ENCODE measurements around the gene HPGDS. TPM values are rescaled to one million over a fixed set of nuclear protein-coding genes. Genes with fewer than 3 reads are reported as not detected.

Gene HPGDS
- total RNA-seq, 1 donor from 2014 or later: 3.2 TPM

- intact Hi-C loops (cut with micrococcal nuclease): no loop called here
Measured at GRCh38 chr4:94357624-94358023, 15.0 kb upstream of the HPGDS start.

DNA sequence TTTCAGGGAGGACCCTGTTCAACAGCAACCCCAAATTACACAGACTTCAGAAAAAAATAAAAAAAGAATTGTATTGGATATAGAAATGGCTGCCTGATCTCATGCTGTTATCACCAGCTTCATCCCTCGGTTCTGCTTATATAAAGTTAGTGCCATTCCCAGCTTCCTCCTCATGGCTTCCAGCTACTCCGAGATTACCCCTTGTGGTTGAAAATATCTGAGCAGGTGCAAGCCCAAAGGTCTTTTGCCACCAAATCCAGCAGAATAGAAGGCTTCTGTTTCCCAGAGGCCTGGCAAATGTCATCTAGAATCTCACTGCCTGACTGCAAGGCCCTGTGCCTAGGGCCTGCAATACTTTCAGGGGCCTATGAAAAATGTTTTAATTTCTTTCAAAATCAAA is 13.8 kb upstream of the HPGDS start:
- intact Hi-C loops (cut with micrococcal nuclease): no loop called here

DNA sequence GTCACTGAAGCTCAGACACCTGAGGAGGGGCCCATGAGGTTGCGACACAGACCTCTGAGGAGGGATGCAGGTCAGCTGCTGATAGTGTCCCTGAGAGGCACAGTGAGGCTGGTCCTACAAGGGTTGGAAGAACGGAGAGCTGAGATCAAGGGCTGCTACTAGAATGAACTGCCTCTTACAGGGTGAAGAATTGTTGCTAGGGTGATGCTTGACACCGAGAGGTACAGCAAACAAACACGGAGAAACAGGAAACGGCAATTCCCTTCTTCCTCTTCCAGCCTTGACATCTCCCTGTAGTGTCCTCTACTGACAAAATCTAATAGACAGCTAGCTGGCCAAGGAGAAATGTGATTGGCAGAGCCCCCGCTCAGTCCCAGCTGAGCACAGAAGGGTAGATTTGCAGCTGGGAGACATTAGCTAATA is 11.8 kb upstream of the HPGDS start:
- intact Hi-C loops (cut with micrococcal nuclease): no loop called here

DNA sequence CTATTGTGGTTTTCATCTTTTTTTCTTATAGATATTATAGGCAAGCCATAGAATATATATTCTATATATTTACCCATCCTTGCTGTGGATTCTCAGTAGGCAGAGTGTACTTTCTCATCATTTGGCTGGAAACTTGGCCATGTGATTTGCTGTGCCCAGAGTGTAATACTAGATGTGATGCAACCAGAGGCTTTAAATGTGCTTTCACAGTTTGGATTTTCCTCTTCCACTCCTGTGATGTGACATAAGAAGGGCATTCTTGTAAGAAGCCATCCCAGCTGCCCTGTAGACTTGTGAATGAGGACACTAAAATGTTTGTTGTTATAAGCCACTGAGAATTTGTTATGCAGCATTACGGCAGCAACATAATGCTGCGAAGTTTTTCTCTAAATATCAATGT is 10.4 kb upstream of the HPGDS start:
- intact Hi-C loops (cut with micrococcal nuclease): no loop called here

- intact Hi-C loops (cut with micrococcal nuclease): no loop called here
Measured at GRCh38 chr4:94352163-94352562, 9.5 kb upstream of the HPGDS start.

DNA sequence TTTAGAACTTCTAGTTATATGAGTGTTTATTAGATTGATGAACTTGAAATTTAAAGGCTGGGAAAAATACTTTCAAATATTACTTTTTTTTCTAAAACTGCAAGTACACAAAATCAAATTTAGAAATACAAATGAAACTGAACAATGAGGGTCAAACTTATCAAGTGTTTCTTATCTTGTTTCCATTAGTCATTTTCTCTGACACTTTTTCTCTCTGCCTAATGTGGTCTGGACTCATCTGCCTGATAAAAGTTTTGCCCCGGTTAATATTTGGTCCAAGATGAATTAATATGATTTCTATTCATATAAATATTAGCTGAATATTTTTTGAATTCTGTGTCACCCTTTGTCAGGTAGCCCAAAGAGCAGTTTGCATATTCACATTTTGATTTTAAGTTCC is 8.7 kb upstream of the HPGDS start:
- intact Hi-C loops (cut with micrococcal nuclease): no loop called here

GRCh38 chr4:94350095-94350494 is 7.5 kb upstream of the HPGDS start:
- intact Hi-C loops (cut with micrococcal nuclease): no loop called here

DNA sequence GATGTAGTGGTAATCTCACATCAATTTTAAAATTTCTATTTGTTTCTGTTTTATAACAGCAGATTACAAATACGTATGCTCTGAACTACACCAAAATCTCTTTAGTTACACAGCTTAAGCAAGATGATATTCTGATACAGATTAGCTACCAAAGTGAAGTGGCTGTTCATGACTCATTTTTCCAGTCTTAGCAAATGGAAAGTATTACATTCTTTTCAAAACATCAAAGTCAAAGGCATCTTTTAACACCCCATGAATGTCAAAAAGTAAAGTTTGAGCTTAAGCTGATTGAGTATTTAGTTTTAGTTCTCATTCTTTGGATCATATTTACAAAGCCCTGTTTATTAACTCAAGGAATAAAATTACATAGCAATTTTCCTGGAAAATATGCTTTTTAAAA is 6.6 kb upstream of the HPGDS start:
- intact Hi-C loops (cut with micrococcal nuclease): loop anchor here (1.0 kb wide), 1 partner anchor 10 kb away; no protein-coding TSS in a partner anchor

DNA sequence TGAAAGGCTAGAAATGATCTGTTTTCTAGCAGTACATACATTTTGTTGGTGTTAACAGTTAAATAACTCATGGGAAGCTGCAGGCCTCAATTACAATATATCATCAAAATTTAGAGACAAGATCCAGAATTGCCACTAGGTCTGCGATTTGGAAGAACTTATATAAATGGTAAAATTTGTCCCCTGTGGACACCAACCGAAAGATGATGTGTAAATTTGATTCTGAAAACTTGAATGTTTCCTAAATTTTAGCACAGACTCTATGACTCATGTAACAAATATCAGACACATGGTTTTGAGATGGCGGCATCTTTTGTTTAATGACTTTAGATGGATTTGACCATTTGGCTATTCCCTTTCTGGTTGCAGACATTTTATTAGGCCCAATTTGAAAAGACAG is 6.0 kb upstream of the HPGDS start:
- intact Hi-C loops (cut with micrococcal nuclease): loop anchor here (1.0 kb wide), 1 partner anchor 9 kb away; no protein-coding TSS in a partner anchor

DNA sequence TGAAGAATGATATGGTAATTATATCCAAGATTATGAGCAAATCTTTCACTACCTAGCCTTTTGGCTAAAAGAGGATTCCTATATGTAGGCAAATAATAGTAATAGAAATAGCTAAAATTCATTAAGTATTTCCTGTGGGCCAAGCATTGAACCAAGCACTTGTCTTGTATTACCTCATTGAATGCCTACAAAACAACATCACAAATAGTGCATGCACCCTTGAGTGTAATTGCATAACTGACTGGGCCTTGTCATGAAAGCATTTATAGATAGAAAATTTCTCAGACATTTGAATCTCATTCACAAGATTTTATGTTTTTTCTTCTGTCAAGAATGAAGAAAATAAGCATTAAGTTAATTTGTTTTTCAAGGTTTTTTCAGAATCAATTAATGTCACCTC is 3.9 kb upstream of the HPGDS start:
- intact Hi-C loops (cut with micrococcal nuclease): no loop called here

DNA sequence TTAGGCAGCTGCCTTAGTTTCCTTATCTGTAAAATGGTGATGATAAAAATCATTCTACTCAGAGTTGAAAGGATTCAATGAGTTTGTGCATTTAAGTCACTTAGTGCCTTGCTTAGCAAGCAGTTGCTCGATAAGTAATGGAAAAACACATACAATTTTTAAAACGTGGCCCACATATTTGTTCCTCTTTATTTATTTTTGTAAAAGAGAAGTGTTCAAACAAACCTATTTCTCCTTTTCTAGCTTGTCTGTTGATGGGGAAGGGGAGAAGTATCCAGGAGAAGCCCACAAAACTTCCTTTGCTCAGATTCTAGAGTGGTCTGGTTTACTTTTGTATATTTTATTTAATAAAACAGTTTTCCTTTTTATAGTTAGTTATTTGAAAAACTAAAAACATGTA is 3.3 kb upstream of the HPGDS start:
- intact Hi-C loops (cut with micrococcal nuclease): no loop called here

DNA sequence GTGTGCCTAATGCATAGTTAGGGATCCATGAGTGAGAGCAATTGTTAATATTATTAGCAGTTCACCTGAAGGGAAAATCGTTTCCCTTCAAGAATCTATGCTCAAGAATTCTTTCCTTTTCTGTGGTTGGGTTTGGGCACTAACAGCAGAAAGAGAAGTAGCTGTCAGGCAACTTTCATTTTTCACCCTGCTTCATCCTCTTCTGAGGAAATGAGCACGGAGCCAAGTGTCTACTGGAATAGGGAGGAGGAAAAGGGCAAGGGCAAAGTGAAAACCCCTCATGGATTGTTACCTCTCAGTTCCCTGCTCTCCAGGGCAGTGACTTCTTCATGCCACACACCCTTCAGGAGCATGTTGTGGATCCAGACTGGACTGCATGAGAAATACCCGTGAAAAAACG is 2.6 kb upstream of the HPGDS start:
- intact Hi-C loops (cut with micrococcal nuclease): no loop called here

GRCh38 chr4:94344457-94344856 is 1.8 kb upstream of the HPGDS start:
- intact Hi-C loops (cut with micrococcal nuclease): no loop called here

- intact Hi-C loops (cut with micrococcal nuclease): no loop called here
Measured at GRCh38 chr4:94341481-94342370, 910 bp downstream of the HPGDS start.

GRCh38 chr4:94339779-94340178 is 2.9 kb downstream of the HPGDS start:
- intact Hi-C loops (cut with micrococcal nuclease): loop anchor here (1.0 to 5.0 kb wide), 5 partner anchors 10 to 132 kb away; partner anchors contain the start of genes PDLIM5 and SMARCAD1

DNA sequence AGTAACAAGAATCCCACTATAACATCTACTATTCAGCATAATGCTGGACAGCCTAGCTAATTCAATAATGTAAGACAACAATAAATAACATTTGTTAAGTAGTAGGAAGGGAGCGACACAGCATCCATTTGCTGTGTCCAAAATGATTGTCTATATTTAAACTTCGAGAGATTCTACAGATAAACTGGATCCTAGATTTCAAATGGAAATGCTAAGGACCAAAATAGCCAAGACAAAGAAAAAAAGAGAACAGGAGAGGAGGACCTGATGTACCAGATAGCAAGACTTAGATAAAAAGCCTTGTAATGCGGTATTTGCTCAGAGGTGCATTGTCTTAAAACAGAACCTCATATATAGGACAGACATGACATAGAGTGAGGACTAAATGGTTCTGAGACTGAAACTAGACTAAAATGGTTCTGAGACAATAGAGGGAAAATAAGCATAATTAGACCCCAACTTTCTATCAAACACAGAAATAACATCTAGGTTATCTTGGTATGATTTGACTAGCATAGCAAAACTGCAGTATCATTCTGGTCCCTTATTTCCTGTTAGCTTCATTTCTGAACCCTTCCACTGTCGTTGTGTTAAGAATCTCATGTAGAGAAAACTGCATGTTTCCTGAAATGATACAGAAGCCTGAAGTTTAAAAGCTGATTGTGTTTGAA is 3.8 kb downstream of the HPGDS start:
- intact Hi-C loops (cut with micrococcal nuclease): loop anchor here (1.0 to 5.0 kb wide), 5 partner anchors 10 to 132 kb away; partner anchors contain the start of genes PDLIM5 and SMARCAD1

DNA sequence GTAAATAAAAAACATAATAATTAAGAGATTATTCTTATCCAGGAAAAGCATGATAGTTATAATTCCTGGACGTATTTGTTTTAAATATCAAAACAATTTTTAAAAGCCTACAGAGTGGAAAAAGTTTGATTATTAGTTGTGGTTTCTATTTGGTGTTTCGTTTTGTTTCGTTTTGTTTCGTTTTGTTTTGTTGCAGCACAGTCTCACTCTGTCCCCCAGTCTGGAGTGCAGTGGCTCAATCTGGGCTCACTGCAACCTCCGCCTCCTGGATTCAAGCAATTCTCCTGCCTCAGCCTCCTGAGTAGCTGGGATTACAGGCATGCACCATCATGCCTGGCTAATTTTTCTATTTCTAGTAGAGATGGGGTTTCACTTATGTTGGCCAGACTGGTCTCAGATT is 5.8 kb downstream of the HPGDS start:
- intact Hi-C loops (cut with micrococcal nuclease): loop anchor here (5.0 kb wide), 1 partner anchor 116 kb away; the partner anchor contains the start of gene PDLIM5

GRCh38 chr4:94336303-94336702 is 6.3 kb downstream of the HPGDS start:
- intact Hi-C loops (cut with micrococcal nuclease): loop anchor here (5.0 kb wide), 1 partner anchor 116 kb away; the partner anchor contains the start of gene PDLIM5

DNA sequence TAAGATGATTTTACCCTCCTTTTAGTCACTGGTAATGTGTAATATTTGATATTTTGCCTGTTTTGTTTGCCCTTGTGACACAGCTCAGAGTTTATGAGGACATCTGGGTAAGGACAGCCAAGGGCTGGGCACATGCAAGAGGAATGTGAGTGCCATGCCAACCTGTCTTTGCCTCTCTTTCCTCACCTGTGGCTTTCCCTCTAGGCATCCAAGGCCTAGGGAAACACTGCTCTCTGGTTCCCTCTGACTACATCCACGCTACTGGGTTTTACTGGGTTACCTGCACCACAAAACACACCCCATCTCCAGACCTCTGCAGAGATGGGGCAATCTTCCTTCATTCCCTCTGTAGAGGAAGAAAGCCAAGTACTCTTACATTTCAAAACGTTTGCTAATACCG is 7.7 kb downstream of the HPGDS start:
- intact Hi-C loops (cut with micrococcal nuclease): loop anchor here (5.0 kb wide), 1 partner anchor 117 kb away; the partner anchor contains the start of gene PDLIM5

DNA sequence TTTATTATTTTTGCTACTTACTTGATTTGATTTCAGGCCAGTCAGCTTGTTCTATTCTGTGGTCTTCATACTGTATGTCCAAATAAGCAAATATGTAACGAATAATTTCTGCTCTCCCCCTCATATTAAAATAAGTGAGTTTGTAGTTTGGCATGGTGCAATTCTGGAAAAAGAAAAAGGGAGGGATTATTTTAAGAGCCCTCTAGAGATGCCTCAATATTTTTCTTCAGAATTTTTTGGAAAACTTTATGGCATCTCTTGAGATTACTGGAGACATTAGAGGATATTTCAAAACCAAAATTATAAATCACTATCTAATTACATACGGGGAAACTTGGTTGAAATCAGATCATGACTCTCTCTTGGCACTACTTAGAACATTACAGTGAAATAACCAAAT is 8.2 kb downstream of the HPGDS start:
- intact Hi-C loops (cut with micrococcal nuclease): no loop called here

- intact Hi-C loops (cut with micrococcal nuclease): no loop called here
Measured at GRCh38 chr4:94333866-94334265, 8.8 kb downstream of the HPGDS start.

DNA sequence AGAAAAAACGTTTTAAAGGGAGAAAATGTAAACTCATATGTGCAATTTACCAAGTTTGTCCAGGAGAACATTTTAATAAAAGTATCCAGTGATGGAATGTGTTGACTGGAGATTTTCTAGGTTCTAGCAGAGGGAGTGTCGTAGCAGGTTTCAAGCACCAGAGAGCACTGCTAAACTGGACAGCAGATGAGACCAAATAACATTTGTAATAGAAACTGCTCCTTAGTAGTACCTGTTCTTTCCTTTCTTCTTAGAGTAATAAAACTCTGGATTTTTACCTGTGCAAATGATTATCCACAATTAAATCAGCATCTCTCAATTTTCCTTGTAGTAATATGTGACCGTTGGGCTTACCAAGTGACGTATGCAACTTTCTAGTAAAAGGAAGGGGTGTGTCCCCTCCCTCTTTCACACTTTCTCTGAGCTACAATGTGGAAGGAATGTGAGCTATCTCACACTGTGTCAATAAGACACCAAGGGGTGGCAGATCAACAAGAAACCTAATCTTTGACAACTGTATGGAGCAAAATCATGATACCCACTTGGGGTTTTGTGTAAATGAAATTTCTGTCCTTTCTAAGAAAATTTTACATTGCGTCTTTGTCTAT is 9.5 kb downstream of the HPGDS start:
- intact Hi-C loops (cut with micrococcal nuclease): no loop called here
